GM23248 (cell line): ENCODE measurements around the gene TOM1L1.

ENCODE experiments used
- EZH2 ChIP-seq: fragments of 200-600 bp; sonication (generic); IDR thresholded peaks from 2 replicates; pipeline ENCODE4 v1.6.1; 2018; ENCODE audit warnings: antibody characterized with exemption, mild to moderate bottlenecking; ENCODE audit not compliant: insufficient read depth, poor library complexity, severe bottlenecking
- EZH2phosphoT487 ChIP-seq: fragments of 200-600 bp; sonication (generic); IDR thresholded peaks from 2 replicates; pipeline ENCODE4 v1.6.1; 2018; ENCODE audit warnings: antibody characterized with exemption, moderate library complexity, mild to moderate bottlenecking, low read depth; ENCODE audit not compliant: insufficient read depth

DNA sequence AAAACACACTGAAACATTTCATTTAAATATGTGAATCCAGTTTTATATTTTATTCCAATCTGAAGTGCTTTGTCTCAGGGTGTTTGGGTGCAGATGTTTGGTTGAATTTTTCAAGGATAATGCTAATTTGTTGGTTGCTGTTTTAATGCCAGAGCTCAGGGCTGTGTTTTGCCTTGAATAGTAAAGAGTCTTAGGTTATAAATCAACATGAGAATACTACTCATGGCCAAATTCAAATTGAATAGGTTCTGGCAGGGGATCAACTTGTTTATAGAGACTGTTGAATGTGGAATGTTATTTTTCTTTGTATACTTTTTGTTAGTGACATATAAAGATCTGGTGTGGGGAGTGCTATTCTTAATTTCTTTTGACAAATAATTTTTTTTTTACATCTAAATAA lies 18.8 kb downstream of the TOM1L1 start:
- TF ChIP-seq EZH2 (no peak), EZH2phosphoT487 (no peak)
